ENCODE data around the gene PHF8.
A peak's percentile ranks its signal among the peaks of the same experiment; 100 is the strongest.

Gene PHF8

DNA sequence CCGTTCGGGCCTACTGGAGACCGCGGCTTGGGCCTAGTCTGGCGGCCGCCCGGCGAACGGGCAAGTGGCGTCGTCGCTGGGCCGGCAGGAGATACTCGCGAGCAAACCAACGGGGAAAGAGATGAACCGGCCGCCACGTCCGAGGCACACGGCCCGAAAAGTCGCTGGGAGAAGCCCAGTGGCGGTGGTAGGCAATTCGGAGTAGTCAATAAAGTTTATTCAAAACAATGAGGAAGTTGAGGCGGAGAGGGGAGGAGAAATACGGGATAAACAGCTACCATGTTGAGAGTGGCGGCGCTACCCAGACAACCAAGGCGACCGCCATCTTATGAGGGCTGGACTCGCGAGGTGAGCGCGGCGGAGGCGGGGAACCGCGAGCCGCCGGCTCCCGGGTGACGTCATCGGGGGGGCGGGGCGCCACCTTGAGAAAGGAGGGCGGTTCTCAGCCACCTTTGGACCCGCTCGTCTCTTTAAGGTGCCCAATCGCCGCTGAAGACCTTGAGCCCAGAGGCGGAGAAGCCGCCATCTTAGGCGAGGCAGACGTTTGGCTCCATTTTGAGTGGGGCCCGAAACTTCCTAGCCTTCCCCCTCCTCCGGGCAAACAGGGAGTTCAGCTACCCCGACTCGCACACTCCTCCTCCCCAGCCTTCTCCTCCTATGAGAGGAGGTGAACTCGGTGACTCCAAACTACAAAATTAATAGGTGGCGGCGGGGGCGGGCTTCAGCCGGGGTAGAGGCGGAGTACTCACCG, at the start of gene PHF8:
PHF8 (minus strand) TSS at position 348 of the 751 bp plus-strand sequence. CDS start 1,745 bp downstream, outside the sequence.
- FAIRE-seq: peak; percentile 93
- DNase-seq (ENCODE audit: extremely low spot score, insufficient read length, low read depth): peak; percentile 64

- DNase-seq (ENCODE audit: extremely low spot score, insufficient read length, low read depth): no peak
- FAIRE-seq: no peak
Observed at GRCh38 chrX:54093571-54093970, 49.3 kb upstream of the PHF8 start.

GRCh38 chrX:54093159-54093558, 48.9 kb upstream of the PHF8 start:
- DNase-seq (ENCODE audit: extremely low spot score, insufficient read length, low read depth): no peak
- FAIRE-seq: no peak

GRCh38 chrX:54090880-54091279, 46.6 kb upstream of the PHF8 start:
- DNase-seq (ENCODE audit: extremely low spot score, insufficient read length, low read depth) (no peak), FAIRE-seq (no peak)

- FAIRE-seq: no peak
Observed at GRCh38 chrX:54089191-54089590, 44.9 kb upstream of the PHF8 start.

DNA sequence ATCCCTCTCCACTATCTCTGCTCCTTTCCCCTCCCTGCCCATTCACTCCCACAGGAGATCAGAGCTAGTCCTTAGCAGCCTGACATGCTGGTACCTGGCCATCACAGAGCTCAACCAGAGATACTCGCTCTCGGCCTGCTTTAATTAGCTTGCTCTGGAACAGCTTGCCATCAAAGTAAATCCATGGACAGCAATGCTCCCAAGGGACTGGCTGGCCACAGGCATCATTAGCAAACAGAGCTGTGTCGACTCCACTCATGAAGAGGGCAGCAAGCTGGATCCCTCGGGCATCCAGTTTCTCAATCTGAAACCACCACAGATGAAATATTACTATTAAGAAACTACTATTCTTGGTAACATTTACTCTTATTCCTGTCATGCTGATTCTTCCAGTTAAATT, 43.4 kb upstream of the PHF8 start:
- DNase-seq (ENCODE audit: extremely low spot score, insufficient read length, low read depth) (no peak), FAIRE-seq (no peak)

More at GRCh38 chrX:54089191-54089590, 44.9 kb upstream of the PHF8 start:
- no peak for DNase-seq (ENCODE audit: extremely low spot score, insufficient read length, low read depth)

GRCh38 chrX:54085666-54086065, 41.4 kb upstream of the PHF8 start:
- DNase-seq (ENCODE audit: extremely low spot score, insufficient read length, low read depth) (no peak), FAIRE-seq (no peak)

DNA sequence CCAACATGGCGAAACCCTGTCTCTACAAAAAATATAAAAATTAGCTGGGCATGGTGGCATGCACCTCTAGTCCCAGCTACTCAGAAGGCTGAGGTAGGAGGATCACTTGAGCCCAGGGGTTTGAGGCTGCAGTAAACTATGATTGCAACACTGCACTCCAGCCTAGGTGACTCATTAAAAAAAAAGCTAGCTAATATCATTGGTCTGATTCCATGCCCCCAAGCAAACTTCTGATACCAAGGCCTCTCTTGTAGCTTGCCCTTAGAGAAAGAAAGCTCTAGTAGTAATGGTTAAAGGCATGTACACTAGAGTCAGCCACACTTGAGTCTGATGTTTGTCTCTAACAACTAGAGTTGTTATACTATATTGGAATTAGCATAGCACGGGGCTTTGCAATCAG, 32.6 kb upstream of the PHF8 start:
- no peak for FAIRE-seq
- no peak for DNase-seq (ENCODE audit: extremely low spot score, insufficient read length, low read depth)

GRCh38 chrX:54074826-54075225, 30.6 kb upstream of the PHF8 start:
- FAIRE-seq (no peak), DNase-seq (ENCODE audit: extremely low spot score, insufficient read length, low read depth) (no peak)

DNA sequence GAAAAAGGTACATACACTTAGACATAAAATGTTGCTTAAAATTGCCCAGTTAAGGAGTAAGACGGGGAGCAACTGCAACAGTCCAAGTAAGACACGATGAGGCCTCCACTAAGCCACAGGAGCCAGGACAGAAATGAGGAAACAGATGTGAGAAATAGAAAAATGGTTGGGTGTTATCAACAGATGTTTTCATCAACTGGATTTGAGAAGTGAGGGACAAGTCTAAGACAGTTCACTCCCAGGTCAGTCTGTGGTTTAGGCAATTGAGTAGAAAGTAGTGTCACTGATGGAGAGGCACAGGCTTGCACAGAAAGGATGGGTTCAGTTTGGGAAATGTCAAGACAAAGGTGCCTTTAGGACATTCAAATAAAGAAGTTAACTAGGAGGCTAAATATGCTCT, 23.5 kb upstream of the PHF8 start:
- FAIRE-seq (no peak), DNase-seq (ENCODE audit: extremely low spot score, insufficient read length, low read depth) (no peak)

DNA sequence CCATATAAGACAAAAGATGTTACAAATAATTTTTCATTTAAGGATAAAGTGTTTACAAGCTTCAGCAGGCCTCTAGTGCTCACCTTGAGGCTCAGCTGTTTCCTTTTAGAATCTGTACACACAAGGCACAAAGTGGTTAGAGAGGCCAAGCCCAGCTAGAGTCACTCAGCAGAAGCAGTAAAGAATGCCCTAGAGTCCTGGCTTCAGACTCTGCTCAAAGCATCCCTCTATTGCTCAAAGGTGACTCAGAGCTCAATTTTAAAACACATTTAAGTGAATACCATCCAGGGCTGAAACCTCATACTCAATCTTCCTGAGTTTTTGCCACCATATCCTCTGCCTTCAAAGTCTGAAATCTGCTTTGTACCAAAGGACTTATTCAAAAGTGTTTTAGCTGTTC, 22.6 kb upstream of the PHF8 start:
- no peak for FAIRE-seq
- no peak for DNase-seq (ENCODE audit: extremely low spot score, insufficient read length, low read depth)

DNA sequence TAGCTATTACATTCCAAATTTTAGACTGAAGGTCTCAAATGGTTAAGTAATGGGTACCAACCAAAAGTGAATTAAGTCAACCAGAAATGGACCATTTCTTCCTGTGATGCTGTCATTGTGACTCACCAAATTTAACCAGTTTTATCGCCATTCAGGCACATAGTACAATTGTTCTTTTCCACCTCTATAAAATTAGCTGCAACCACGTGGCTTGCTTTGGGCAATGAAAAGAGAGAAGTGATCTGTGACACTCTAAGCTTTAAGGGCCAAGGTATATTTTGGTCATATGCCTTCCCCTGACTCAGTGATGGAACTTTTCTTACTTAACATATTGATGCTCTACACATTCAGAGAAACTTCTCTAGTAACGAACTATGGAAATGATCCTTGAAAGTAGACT, 20.3 kb upstream of the PHF8 start:
- no peak for FAIRE-seq
- no peak for DNase-seq (ENCODE audit: extremely low spot score, insufficient read length, low read depth)

- FAIRE-seq (no peak), DNase-seq (ENCODE audit: extremely low spot score, insufficient read length, low read depth) (no peak)
Observed at GRCh38 chrX:54063361-54063760, 19.1 kb upstream of the PHF8 start.

GRCh38 chrX:54049801-54050200, 5.5 kb upstream of the PHF8 start:
- DNase-seq (ENCODE audit: extremely low spot score, insufficient read length, low read depth): no peak
- no peak for FAIRE-seq

DNA sequence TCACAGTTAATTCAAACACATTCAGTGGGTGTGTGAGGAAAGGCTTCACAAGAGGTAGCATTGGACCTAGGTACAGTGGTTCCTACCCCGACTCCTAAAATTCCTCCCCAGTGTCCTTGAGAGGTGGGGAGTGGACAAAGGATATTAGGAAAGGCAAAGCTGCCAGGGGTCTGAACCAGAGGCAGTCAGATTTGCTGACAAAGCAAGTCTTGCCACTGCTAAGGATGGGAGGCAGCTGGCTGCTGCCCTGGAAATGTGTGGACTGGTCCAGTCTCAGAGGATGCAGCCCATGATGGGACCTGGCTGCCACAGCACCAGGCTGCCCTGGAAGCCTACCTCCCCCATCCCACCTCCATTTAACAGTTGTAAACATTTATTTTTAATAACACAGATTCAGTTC, 4.1 kb upstream of the PHF8 start:
- FAIRE-seq: no peak
- DNase-seq (ENCODE audit: extremely low spot score, insufficient read length, low read depth): no peak

DNA sequence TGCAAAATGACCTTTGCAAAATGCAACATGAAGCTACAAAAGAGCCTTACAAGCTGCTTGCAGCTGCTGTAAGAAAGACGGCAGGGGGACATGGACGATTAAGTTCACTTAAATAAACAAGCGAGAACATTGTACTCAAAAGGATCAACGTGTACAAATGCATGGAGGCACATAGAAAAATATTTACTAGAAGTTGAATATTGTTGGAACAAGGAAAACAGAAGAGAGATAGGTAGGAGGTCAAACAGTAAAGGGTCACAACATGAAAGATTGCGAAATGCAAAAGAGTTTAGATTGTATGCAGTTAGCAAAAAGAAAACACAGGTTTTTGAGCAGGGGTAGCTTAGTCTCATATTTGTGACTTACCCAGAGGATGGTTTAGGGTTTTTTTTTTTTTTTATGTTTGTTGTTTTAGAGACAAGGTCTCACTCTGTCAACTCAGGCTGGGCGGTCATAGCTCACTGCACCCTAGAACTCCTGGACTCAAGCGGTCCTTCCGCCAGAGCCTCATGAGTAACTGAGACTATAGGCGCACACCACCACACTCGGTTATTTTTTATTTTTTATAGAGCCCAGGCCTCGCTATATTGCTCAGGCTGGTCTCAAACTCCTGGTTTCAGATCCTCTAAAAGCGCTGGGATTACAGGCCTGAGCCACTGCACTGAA, 1.4 kb upstream of the PHF8 start:
- FAIRE-seq (no peak), DNase-seq (ENCODE audit: extremely low spot score, insufficient read length, low read depth) (no peak)

- DNase-seq (ENCODE audit: extremely low spot score, insufficient read length, low read depth) (no peak), FAIRE-seq (no peak)
Observed at GRCh38 chrX:54044877-54045338, 635 bp upstream of the PHF8 start.

DNA sequence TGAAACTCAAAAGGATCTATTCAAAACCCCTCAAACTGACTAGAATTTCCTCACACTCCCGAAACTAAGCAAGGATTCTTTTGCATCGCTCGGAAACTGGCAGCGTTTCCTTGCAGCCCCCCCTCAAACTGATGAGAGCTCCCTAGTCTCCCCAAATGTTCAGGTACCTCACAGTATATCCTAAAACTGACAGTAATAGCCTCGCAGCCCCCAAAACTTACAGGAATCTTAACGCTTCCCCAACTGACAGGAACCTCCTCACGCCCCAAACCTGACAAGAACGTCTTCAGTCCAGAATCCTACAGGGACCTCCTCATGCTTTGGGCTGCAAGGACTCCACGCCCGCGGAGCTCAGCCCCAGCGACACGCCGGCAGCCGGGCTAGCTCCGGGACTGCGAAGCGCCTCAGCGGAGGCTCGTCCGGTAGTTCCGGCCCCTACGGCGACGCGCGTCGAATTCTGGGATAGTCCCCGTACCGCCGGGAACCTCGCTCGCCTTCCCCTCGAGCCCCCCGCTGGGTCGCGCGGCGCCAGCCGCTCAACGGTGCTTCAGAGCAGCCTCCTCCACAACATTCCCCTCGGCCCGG, 640 bp downstream of the PHF8 start:
- DNase-seq (ENCODE audit: extremely low spot score, insufficient read length, low read depth) (no peak), FAIRE-seq (no peak)

GRCh38 chrX:54043056-54043455, 1.2 kb downstream of the PHF8 start:
- FAIRE-seq (no peak), DNase-seq (ENCODE audit: extremely low spot score, insufficient read length, low read depth) (no peak)

DNA sequence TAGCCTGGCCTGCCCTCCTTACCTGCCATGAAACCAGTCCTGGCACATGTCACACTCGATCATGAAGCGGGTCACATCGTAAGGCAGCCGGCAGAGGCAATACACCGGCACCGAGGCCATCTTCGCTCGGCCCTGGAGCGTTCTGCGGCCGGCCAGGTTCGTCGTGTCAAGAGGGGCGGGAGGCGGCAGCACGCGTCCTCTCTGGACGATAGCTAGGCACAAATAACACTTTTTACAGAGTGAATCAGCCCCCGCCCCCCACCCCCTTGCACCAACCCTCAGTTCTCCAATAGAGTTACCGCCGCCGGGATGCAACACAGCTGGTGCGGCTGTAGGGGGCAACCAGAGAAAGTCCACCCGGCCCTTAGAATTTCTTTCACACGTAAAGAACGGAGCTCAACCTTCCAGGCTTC, 1.7 kb downstream of the PHF8 start:
- FAIRE-seq (peak; percentile 56), DNase-seq (ENCODE audit: extremely low spot score, insufficient read length, low read depth) (no peak)

DNA sequence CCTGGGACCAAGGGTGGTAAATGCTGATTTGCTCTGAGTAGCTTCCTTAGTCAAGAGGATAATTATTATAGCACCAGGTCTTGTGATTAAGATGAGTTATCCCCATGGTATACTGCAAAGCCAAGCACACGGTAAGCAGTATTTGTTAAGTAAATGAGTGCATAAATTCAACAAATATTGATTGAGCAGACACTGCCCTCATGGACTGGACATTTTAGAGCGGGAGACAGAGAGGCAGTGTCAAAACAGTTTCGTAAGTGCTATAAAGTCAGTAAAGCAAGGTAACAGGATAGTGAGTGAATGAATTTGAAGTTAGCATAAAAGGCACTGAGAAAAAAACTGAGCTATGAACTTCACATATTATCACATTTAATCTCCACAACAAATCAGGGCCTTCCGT, 13.9 kb downstream of the PHF8 start:
- no peak for FAIRE-seq
- no peak for DNase-seq (ENCODE audit: extremely low spot score, insufficient read length, low read depth)

All from GM18507 (cell line).